HG02642 (cell line): ENCODE measurements around the gene CERS6.
"Not testable (repeated sequence)": the region's sequence is repeated elsewhere in the genome, so short reads cannot be mapped to it uniquely, and the experiment has no call there.

Experiments used
- ATAC-seq: cut with Tn5 transposase; IDR thresholded peaks from one replicate; pipeline ENCODE4 v1.9.1; 2021; ENCODE audit warnings: mild to moderate bottlenecking; ENCODE audit not compliant: unreplicated experiment, poor library complexity

Gene CERS6

GRCh38 chr2:168466190-168466737 is 10.2 kb downstream of the CERS6 start:
- no peak for ATAC-seq

GRCh38 chr2:168466834-168467565 is 10.9 kb downstream of the CERS6 start:
- no peak for ATAC-seq

- no peak for ATAC-seq
Measured at GRCh38 chr2:168467729-168468128, 11.7 kb downstream of the CERS6 start.

GRCh38 chr2:168468354-168468753 is 12.3 kb downstream of the CERS6 start:
- no peak for ATAC-seq

- ATAC-seq, result peak; percentile 57
Measured at GRCh38 chr2:168469281-168469988, 13.4 kb downstream of the CERS6 start.

- ATAC-seq, result peak; percentile 60
Measured at GRCh38 chr2:168470320-168471162, 14.5 kb downstream of the CERS6 start.

- no peak for ATAC-seq
Measured at GRCh38 chr2:168471163-168471475, 15.0 kb downstream of the CERS6 start.

GRCh38 chr2:168475636-168476035 is 19.6 kb downstream of the CERS6 start:
- ATAC-seq, result no peak

- ATAC-seq, result no peak
Measured at GRCh38 chr2:168478206-168478605, 22.1 kb downstream of the CERS6 start.

GRCh38 chr2:168480356-168480755 is 24.3 kb downstream of the CERS6 start:
- ATAC-seq, result no peak

GRCh38 chr2:168480825-168481585 is 24.9 kb downstream of the CERS6 start:
- ATAC-seq, result no peak

- ATAC-seq, result no peak
Measured at GRCh38 chr2:168482269-168482668, 26.2 kb downstream of the CERS6 start.

- ATAC-seq, result no peak
Measured at GRCh38 chr2:168482952-168483831, 27.1 kb downstream of the CERS6 start.

- no peak for ATAC-seq
Measured at GRCh38 chr2:168486477-168486876, 30.4 kb downstream of the CERS6 start.

- ATAC-seq, result peak; percentile 93
Measured at GRCh38 chr2:168490015-168490874, 34.2 kb downstream of the CERS6 start.

GRCh38 chr2:168490946-168491605 is 35.0 kb downstream of the CERS6 start:
- ATAC-seq, result peak; percentile 18

GRCh38 chr2:168491728-168492127 is 35.7 kb downstream of the CERS6 start:
- ATAC-seq, result not testable (repeated sequence)

GRCh38 chr2:168493219-168493618 is 37.1 kb downstream of the CERS6 start:
- not testable (repeated sequence) for ATAC-seq
